CD4-positive, alpha-beta T cell treated with Interleukin-17A for 4 hours (primary cell): ENCODE data around the gene SMARCD3.

Experiments
- DNase-seq: peaks from one replicate; pipeline ENCODE4 v3.0.0-alpha.2; 2020; ENCODE audit warnings: mixed read lengths

Gene SMARCD3

GRCh38 chr7:151206914-151207313 is 41.6 kb downstream of the SMARCD3 start:
- peak; percentile 18 for DNase-seq

- DNase-seq, result no peak
These were observed 42.8 kb downstream of the SMARCD3 start for GRCh38 chr7:151205730-151206129.

GRCh38 chr7:151204383-151205032 is 44.0 kb downstream of the SMARCD3 start:
- no peak for DNase-seq

- DNase-seq, result no peak
These were observed 45.7 kb downstream of the SMARCD3 start for GRCh38 chr7:151202836-151203235.

GRCh38 chr7:151201751-151202150 is 46.7 kb downstream of the SMARCD3 start:
- DNase-seq, result no peak

- no peak for DNase-seq
These were observed 47.1 kb downstream of the SMARCD3 start for GRCh38 chr7:151201344-151201743.

GRCh38 chr7:151198945-151199848 is 49.3 kb downstream of the SMARCD3 start:
- DNase-seq, result no peak

GRCh38 chr7:151197932-151198331 is 50.6 kb downstream of the SMARCD3 start:
- DNase-seq, result no peak

GRCh38 chr7:151195616-151196450 is 52.7 kb downstream of the SMARCD3 start:
- DNase-seq, result no peak

- DNase-seq, result no peak
These were observed 54.3 kb downstream of the SMARCD3 start for GRCh38 chr7:151194188-151194587.

- no peak for DNase-seq
These were observed 55.1 kb downstream of the SMARCD3 start for GRCh38 chr7:151193203-151193978.

- no peak for DNase-seq
These were observed 56.4 kb downstream of the SMARCD3 start for GRCh38 chr7:151192002-151192539.

- no peak for DNase-seq
These were observed 57.0 kb downstream of the SMARCD3 start for GRCh38 chr7:151191544-151191943.

GRCh38 chr7:151189038-151189437 is 59.5 kb downstream of the SMARCD3 start:
- no peak for DNase-seq
